B cell (primary cell): ENCODE results near the gene RPS6KA1.

Source experiments
- CTCF ChIP-seq: fragments of 200-600 bp; IDR thresholded peaks from one replicate; pipeline ENCODE4 v1.8.0; 2022; ENCODE audit warnings: antibody characterized with exemption, mild to moderate bottlenecking
- EZH2 ChIP-seq: IDR thresholded peaks from 2 replicates; pipeline ENCODE4 v1.6.1; 2012; ENCODE audit warnings: borderline replicate concordance, low read depth, mild to moderate bottlenecking, moderate library complexity, low read length; ENCODE audit not compliant: insufficient read depth, poor library complexity, severe bottlenecking

GRCh38 chr1:26555550-26555981 is 26.0 kb downstream of the RPS6KA1 start:
- TF ChIP-seq CTCF (no peak), EZH2 (no peak)
